HG03571 (cell line): ENCODE data around the gene CXorf49B.

ENCODE experiments used
- ATAC-seq: cut with Tn5 transposase; IDR thresholded peaks from one replicate; pipeline ENCODE4 v1.9.1; 2021; ENCODE audit not compliant: unreplicated experiment

CXorf49B gene

GRCh38 chrX:71815121-71815905, 52.2 kb downstream of the CXorf49B start:
- ATAC-seq: no peak

- ATAC-seq: no peak
These were observed 52.7 kb downstream of the CXorf49B start for GRCh38 chrX:71815906-71816156.
